ENCODE data around the gene EPHA4.

DNA sequence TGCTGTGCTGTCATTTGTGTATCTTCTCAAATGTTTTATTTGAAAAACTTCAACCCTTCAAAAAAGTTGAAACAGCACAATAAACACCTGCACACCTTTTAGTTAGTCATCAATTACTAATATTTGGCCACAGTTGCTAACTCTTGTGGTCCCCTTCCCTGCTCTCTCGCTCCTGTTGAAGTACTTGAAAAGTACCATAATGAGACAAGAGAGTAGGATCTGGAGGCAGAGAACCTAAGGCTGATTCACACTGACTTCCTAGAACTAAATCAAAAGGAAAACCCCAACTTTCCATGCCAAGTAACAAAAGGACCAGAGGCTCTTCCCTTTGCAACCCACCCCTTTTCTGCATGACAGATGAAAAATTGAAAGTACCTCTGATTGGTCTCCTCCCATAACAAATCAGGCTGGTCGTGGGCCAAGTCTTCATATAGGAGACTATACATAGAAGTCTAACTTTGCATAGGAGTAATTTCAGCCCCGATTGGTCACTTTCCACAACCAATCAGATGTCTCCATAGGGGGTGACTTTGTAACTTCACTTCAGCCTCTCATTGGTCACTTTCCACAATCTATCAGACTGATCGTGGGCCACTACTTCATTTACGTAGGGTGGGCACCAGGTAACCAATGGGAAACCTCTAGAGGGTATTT lies 179.7 kb downstream of the EPHA4 start:
- TF ChIP-seq CTCF (IDR thresholded peaks at IDR 0.05) (no peak), POLR2A (IDR thresholded peaks at IDR 0.05) (no peak), POLR2AphosphoS5 (IDR thresholded peaks at IDR 0.05) (no peak)

All from prostate gland (tissue), 2 donors.